ENCODE data around the gene PRPF6. TPM values are rescaled to one million over a fixed set of nuclear protein-coding genes. Genes with fewer than 3 reads are reported as not detected.

The PRPF6 gene
- total RNA-seq, 4 donors from 2014 or later: 28.5 to 73.0 (median 69.6) TPM

- Histone ChIP-seq H3K27ac (peak overlapping the region; percentile 35 to 61), H3K27me3 (peaks cover 0 to 42% of the 10 kb centered on the region in 2 donors), H3K4me1 (peaks cover 0 to 22% of the 10 kb centered on the region in 2 donors), H3K36me3 (no peaks in the 10 kb centered on the region), H3K9me3 (no peaks in the 10 kb centered on the region), H3K4me3 (no peak overlapping the region)
- no peak for DNase-seq
- intact Hi-C loops (cut with DNase I; ENCODE audit: low total_unique reads): no loop called here
- TF ChIP-seq POLR2A (IDR thresholded peaks at IDR 0.05) (no peak), CTCF (IDR thresholded peaks at IDR 0.05) (no peak)
Measured at GRCh38 chr20:64041781-64042053, 60.8 kb downstream of the PRPF6 start.

- no peak overlapping the region for H3K4me3 ChIP-seq
- TF ChIP-seq POLR2A (IDR thresholded peaks at IDR 0.05) (no peak), CTCF (IDR thresholded peaks at IDR 0.05) (no peak)
- H3K9me3 ChIP-seq: no peaks in the 10 kb centered on the region
- DNase-seq: no peak
- peak overlapping the region; percentile 35 to 61 for H3K27ac ChIP-seq
- H3K27me3 ChIP-seq: peaks cover 0 to 39% of the 10 kb centered on the region in 2 donors
- intact Hi-C loops (cut with DNase I; ENCODE audit: low total_unique reads): no loop called here
- peaks cover 0 to 22% of the 10 kb centered on the region in 2 donors for H3K4me1 ChIP-seq
- no peaks in the 10 kb centered on the region for H3K36me3 ChIP-seq
Measured at GRCh38 chr20:64042054-64042781, 61.3 kb downstream of the PRPF6 start.

GRCh38 chr20:64043768-64044167 is 62.8 kb downstream of the PRPF6 start:
- Histone ChIP-seq H3K4me1 (peaks cover 0 to 16% of the 10 kb centered on the region in 2 donors), H3K4me3 (no peak overlapping the region), H3K9me3 (no peaks in the 10 kb centered on the region), H3K36me3 (no peaks in the 10 kb centered on the region), H3K27me3 (peaks cover 0 to 30% of the 10 kb centered on the region in 2 donors), H3K27ac (no peak overlapping the region)
- DNase-seq: no peak
- intact Hi-C loops (cut with DNase I; ENCODE audit: low total_unique reads): no loop called here
- TF ChIP-seq POLR2A (IDR thresholded peaks at IDR 0.05) (no peak), CTCF (IDR thresholded peaks at IDR 0.05) (no peak)

GRCh38 chr20:64044484-64045247 is 63.7 kb downstream of the PRPF6 start:
- Histone ChIP-seq H3K9me3 (no peaks in the 10 kb centered on the region), H3K27me3 (peaks cover 0 to 25% of the 10 kb centered on the region in 2 donors), H3K4me1 (peaks cover 0 to 15% of the 10 kb centered on the region in 2 donors), H3K27ac (peak overlapping the region in 1 of 2 donors; percentile 33), H3K36me3 (no peaks in the 10 kb centered on the region), H3K4me3 (no peak overlapping the region)
- TF ChIP-seq CTCF (IDR thresholded peaks at IDR 0.05) (no peak), POLR2A (IDR thresholded peaks at IDR 0.05) (no peak)
- no peak for DNase-seq
- intact Hi-C loops (cut with DNase I; ENCODE audit: low total_unique reads): no loop called here

- DNase-seq: no peak
- Histone ChIP-seq H3K27me3 (peaks cover 0 to 19% of the 10 kb centered on the region in 2 donors), H3K9me3 (no peaks in the 10 kb centered on the region), H3K4me1 (peaks cover 0 to 17% of the 10 kb centered on the region in 2 donors), H3K4me3 (no peak overlapping the region), H3K36me3 (no peaks in the 10 kb centered on the region), H3K27ac (no peak overlapping the region)
- TF ChIP-seq CTCF (IDR thresholded peaks at IDR 0.05): no peak
- no peak for TF ChIP-seq POLR2A (IDR thresholded peaks at IDR 0.05)
- intact Hi-C loops (cut with DNase I; ENCODE audit: low total_unique reads): no loop called here
Measured at GRCh38 chr20:64045346-64046011, 64.5 kb downstream of the PRPF6 start.
